Stimulated activated CD8-positive, alpha-beta memory T cell treated with anti-CD3 and anti-CD28 coated beads, Interleukin-15, amount 100 ng/mL, for 48 hours (primary cell): ENCODE measurements around the gene FAM151A.

Experiments
- DNase-seq, 2 donors: peaks; one replicate each; pipeline ENCODE4 v3.0.0-alpha.2; 2020; ENCODE audit warnings: low read depth in 2 of 2

The FAM151A gene

GRCh38 chr1:54579337-54579781 lies 44.0 kb downstream of the FAM151A start:
- no peak for DNase-seq

GRCh38 chr1:54577612-54578011 lies 45.7 kb downstream of the FAM151A start:
- no peak for DNase-seq

GRCh38 chr1:54575605-54576290 lies 47.6 kb downstream of the FAM151A start:
- DNase-seq: no peak

GRCh38 chr1:54575161-54575560 lies 48.2 kb downstream of the FAM151A start:
- DNase-seq: no peak

- DNase-seq: no peak
These were observed 49.1 kb downstream of the FAM151A start for GRCh38 chr1:54574158-54574778.

- no peak for DNase-seq
These were observed 50.8 kb downstream of the FAM151A start for GRCh38 chr1:54572542-54572850.

GRCh38 chr1:54571803-54572541 lies 51.4 kb downstream of the FAM151A start:
- no peak for DNase-seq

GRCh38 chr1:54571326-54571725 lies 52.0 kb downstream of the FAM151A start:
- no peak for DNase-seq

GRCh38 chr1:54570161-54570560 lies 53.2 kb downstream of the FAM151A start:
- no peak for DNase-seq

- DNase-seq: no peak
These were observed 54.0 kb downstream of the FAM151A start for GRCh38 chr1:54569339-54569738.

- DNase-seq: no peak
These were observed 55.4 kb downstream of the FAM151A start for GRCh38 chr1:54567961-54568360.

GRCh38 chr1:54566438-54567141 lies 56.7 kb downstream of the FAM151A start:
- DNase-seq: no peak

- no peak for DNase-seq
These were observed 58.2 kb downstream of the FAM151A start for GRCh38 chr1:54565113-54565501.

- DNase-seq: no peak
These were observed 58.8 kb downstream of the FAM151A start for GRCh38 chr1:54564312-54565112.

- DNase-seq: no peak
These were observed 63.5 kb downstream of the FAM151A start for GRCh38 chr1:54559771-54560231.
